HepG2 (cell line): Measurements from ENCODE around the gene KIZ. TPM values are rescaled to one million over a fixed set of nuclear protein-coding genes. Genes with fewer than 3 reads are reported as not detected.

ENCODE experiments used
- ATAD3A ChIP-seq: sonication (generic); formaldehyde crosslinking; IDR thresholded peaks from 2 replicates; pipeline ENCODE4 v1.4.0; 2020; ENCODE audit warnings: missing genetic modification reagents
- GABPA ChIP-seq, 2 experiments: IDR thresholded peaks; 2 replicates each; pipeline ENCODE4 v1.6.1; 2011 to 2016; ENCODE audit warnings: low read depth in 2 of 2, low read length in 1 of 2, missing biosample characterization in 1 of 2, missing genetic modification characterization in 1 of 2
- HDAC1 ChIP-seq: sonication (generic); formaldehyde crosslinking; IDR thresholded peaks from 2 replicates; pipeline ENCODE4 v1.5.1; 2020; ENCODE audit warnings: mild to moderate bottlenecking, missing genetic modification reagents
- HMG20A ChIP-seq: IDR thresholded peaks from 2 replicates; pipeline ENCODE4 v1.6.1; 2016; ENCODE audit warnings: borderline replicate concordance
- KDM3A ChIP-seq: IDR thresholded peaks from 2 replicates; pipeline ENCODE4 v1.6.1; 2018; ENCODE audit warnings: low read depth, missing compliant biosample characterization
- KLF13 ChIP-seq: sonication (generic); formaldehyde crosslinking; IDR thresholded peaks from 2 replicates; pipeline ENCODE4 v1.4.0; 2020; ENCODE audit warnings: mild to moderate bottlenecking, missing genetic modification reagents
- RCOR2 ChIP-seq: IDR thresholded peaks from 2 replicates; pipeline ENCODE4 v1.6.1; 2016; ENCODE audit warnings: missing biosample characterization, missing genetic modification reagents
- SNRNP70 ChIP-seq: fragments of 200-400 bp; formaldehyde crosslinking; IDR thresholded peaks from 2 replicates; pipeline ENCODE4 v1.6.1; 2017; ENCODE audit warnings: mild to moderate bottlenecking, low read depth, low read length, moderate library complexity
- YEATS2 ChIP-seq: sonication (generic); formaldehyde crosslinking; IDR thresholded peaks from 2 replicates; pipeline ENCODE4 v1.4.0; 2020; ENCODE audit warnings: missing genetic modification reagents, borderline replicate concordance
- YEATS4 ChIP-seq: sonication (generic); formaldehyde crosslinking; IDR thresholded peaks from 2 replicates; pipeline ENCODE4 v1.4.0; 2020; ENCODE audit warnings: missing genetic modification reagents, borderline replicate concordance
- ZBTB42 ChIP-seq: sonication (generic); formaldehyde crosslinking; IDR thresholded peaks from 2 replicates; pipeline ENCODE4 v1.5.0; 2020; ENCODE audit warnings: mild to moderate bottlenecking, missing genetic modification reagents
- ZC3H4 ChIP-seq: sonication (generic); formaldehyde crosslinking; IDR thresholded peaks from 2 replicates; pipeline ENCODE4 v1.4.0; 2020; ENCODE audit warnings: missing genetic modification reagents, borderline replicate concordance
- ZMAT3 ChIP-seq: sonication (generic); formaldehyde crosslinking; conservative IDR thresholded peaks from 2 replicates; pipeline ENCODE4 v1.7.0; 2021; ENCODE audit warnings: missing genetic modification reagents
- ZNF572 ChIP-seq: sonication (generic); formaldehyde crosslinking; IDR thresholded peaks from 2 replicates; pipeline ENCODE4 v1.5.1; 2020; ENCODE audit warnings: mild to moderate bottlenecking, missing genetic modification reagents
- ZNF674 ChIP-seq: sonication (generic); formaldehyde crosslinking; IDR thresholded peaks from 2 replicates; pipeline ENCODE4 v1.5.0; 2020; ENCODE audit warnings: low read depth, mild to moderate bottlenecking, missing genetic modification reagents
- ZNF776 ChIP-seq: sonication (generic); formaldehyde crosslinking; IDR thresholded peaks from 2 replicates; pipeline ENCODE4 v1.4.0; 2020; ENCODE audit warnings: mild to moderate bottlenecking, missing genetic modification reagents
- ZNF839 ChIP-seq: sonication (generic); formaldehyde crosslinking; IDR thresholded peaks from 2 replicates; pipeline ENCODE4 v1.4.0; 2020; ENCODE audit warnings: missing genetic modification reagents, mild to moderate bottlenecking, borderline replicate concordance
- ZNF878 ChIP-seq: sonication (generic); formaldehyde crosslinking; IDR thresholded peaks from 2 replicates; pipeline ENCODE4 v1.8.1; 2023; ENCODE audit warnings: mild to moderate bottlenecking, missing genetic modification reagents, moderate library complexity
- ZSCAN25 ChIP-seq: sonication (generic); formaldehyde crosslinking; IDR thresholded peaks from 2 replicates; pipeline ENCODE4 v1.8.0; 2022; ENCODE audit warnings: mild to moderate bottlenecking, missing genetic modification reagents
- polyA plus RNA-seq, 8 experiments: library from polyadenylated mRNA; depleted of rRNA in 3 of 8; stranded (reverse) in 7 of 8; unstranded in 1 of 8; fragments of >200 nt; fragmentation: Illumina TruSeq in 4 of 8; extraction: Trizol in 4 of 8; gene quantifications; 2 replicates each; pipeline versions ENCODE4 v1.2.1 to v1.2.3, GENCODE V29; 2011 to 2016; ENCODE audit warnings: low read depth in 4 of 8, missing spikeins in 1 of 8, mixed read lengths in 1 of 8; ENCODE audit not compliant: insufficient read depth in 1 of 8
- total RNA-seq, 5 experiments: library from RNA; depleted of rRNA; stranded (reverse); fragments of >200 nt; fragmentation: Illumina TruSeq; extraction: Trizol; gene quantifications; 2 replicates each; pipeline ENCODE4 v1.2.3, GENCODE V29; 2016; ENCODE audit warnings: low read depth in 1 of 5
- TF ChIP-seq, protein P1 (sequence below): sonication (generic); formaldehyde crosslinking; IDR thresholded peaks from 2 replicates; pipeline ENCODE4 v1.5.0; 2020; ENCODE audit warnings: mild to moderate bottlenecking, missing genetic modification reagents
- TF ChIP-seq, protein P2 (sequence below), 2 experiments: sonication (generic) in 1 of 2; formaldehyde crosslinking in 1 of 2; IDR thresholded peaks; 2 replicates each; pipeline versions ENCODE4 v1.4.0 to v1.6.1; 2018 to 2020; ENCODE audit warnings: missing genetic modification reagents in 2 of 2, borderline replicate concordance in 1 of 2, low read depth in 1 of 2, mild to moderate bottlenecking in 1 of 2, missing biosample characterization in 1 of 2
- TF ChIP-seq, protein P3 (sequence below): sonication (generic); formaldehyde crosslinking; conservative IDR thresholded peaks from 2 replicates; pipeline ENCODE4 v1.4.0; 2020; ENCODE audit warnings: missing genetic modification reagents
- TF ChIP-seq, protein P4 (sequence below): sonication (generic); formaldehyde crosslinking; IDR thresholded peaks from 2 replicates; pipeline ENCODE4 v1.8.1; 2022; ENCODE audit warnings: low read depth, mild to moderate bottlenecking, missing genetic modification reagents

The KIZ gene
- total and polyA plus RNA-seq, 2 of the 13 experiments (the other 11 are each of a cell fraction or from before 2014, with no cell fraction given), result 46.3 to 114 TPM

DNA sequence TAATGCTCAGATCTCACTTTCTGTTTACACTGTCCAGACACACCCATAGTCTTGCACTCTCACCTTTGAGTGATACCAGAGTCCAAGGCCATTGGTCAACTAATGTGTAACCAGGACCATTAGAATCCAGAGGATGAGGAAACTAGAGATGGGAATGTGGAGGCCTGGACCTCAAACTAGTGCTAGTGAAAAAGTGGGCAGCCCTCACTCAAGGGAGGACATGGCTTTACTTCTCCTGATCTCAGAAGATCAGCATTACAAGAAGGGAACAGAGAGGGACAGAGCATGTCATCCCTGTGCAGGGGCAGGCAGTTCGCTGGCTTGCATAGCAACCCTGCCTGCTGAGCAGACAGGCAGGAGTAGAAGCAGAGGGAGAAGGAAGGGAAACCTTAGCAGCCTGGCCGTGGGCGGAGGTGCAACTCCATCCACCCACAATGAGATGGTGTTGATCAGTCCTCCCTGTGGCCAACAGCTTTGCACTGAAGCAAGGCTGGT is 154.7 kb downstream of the KIZ start (continued):
- peak; percentile 76; the same call in 1 of the 2 replicates for TF ChIP-seq HMG20A (CRISPR knock-in tag)
- TF ChIP-seq, protein P1, sequence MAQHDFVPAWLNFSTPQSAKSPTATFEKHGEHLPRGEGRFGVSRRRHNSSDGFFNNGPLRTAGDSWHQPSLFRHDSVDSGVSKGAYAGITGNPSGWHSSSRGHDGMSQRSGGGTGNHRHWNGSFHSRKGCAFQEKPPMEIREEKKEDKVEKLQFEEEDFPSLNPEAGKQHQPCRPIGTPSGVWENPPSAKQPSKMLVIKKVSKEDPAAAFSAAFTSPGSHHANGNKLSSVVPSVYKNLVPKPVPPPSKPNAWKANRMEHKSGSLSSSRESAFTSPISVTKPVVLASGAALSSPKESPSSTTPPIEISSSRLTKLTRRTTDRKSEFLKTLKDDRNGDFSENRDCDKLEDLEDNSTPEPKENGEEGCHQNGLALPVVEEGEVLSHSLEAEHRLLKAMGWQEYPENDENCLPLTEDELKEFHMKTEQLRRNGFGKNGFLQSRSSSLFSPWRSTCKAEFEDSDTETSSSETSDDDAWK (CRISPR knock-in tag), result no peak
- TF ChIP-seq YEATS2 (CRISPR knock-in tag), result no peak; the same call in 1 of the 2 replicates
- TF ChIP-seq, protein P2, sequence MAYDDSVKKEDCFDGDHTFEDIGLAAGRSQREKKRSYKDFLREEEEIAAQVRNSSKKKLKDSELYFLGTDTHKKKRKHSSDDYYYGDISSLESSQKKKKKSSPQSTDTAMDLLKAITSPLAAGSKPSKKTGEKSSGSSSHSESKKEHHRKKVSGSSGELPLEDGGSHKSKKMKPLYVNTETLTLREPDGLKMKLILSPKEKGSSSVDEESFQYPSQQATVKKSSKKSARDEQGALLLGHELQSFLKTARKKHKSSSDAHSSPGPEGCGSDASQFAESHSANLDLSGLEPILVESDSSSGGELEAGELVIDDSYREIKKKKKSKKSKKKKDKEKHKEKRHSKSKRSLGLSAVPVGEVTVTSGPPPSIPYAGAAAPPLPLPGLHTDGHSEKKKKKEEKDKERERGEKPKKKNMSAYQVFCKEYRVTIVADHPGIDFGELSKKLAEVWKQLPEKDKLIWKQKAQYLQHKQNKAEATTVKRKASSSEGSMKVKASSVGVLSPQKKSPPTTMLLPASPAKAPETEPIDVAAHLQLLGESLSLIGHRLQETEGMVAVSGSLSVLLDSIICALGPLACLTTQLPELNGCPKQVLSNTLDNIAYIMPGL (CRISPR knock-in tag; IDR thresholded peaks at IDR 0.05; ENCODE audit: borderline replicate concordance in 1 of 2, low read depth in 1 of 2), result no peak
- TF ChIP-seq ZNF776, result no peak
- TF ChIP-seq GABPA (IDR thresholded peaks at IDR 0.05; ENCODE audit: low read depth, low read length), result no peak
- TF ChIP-seq GABPA (CRISPR knock-in tag; IDR thresholded peaks at IDR 0.05; ENCODE audit: low read depth), result no peak
- TF ChIP-seq ZBTB42 (CRISPR knock-in tag), result no peak
- TF ChIP-seq ZNF572 (CRISPR knock-in tag), result no peak
- TF ChIP-seq ZSCAN25 (CRISPR knock-in tag), result peak; percentile 15; the same call in 1 of the 2 replicates
- no peak for TF ChIP-seq ZNF839 (CRISPR knock-in tag)
- no peak for TF ChIP-seq YEATS4 (CRISPR knock-in tag)
- TF ChIP-seq ZNF878 (CRISPR knock-in tag), result no peak
- TF ChIP-seq KLF13 (CRISPR knock-in tag), result 0 out of 2 replicates have a peak, but pooled peaks have one; percentile 52
- TF ChIP-seq, protein P3, sequence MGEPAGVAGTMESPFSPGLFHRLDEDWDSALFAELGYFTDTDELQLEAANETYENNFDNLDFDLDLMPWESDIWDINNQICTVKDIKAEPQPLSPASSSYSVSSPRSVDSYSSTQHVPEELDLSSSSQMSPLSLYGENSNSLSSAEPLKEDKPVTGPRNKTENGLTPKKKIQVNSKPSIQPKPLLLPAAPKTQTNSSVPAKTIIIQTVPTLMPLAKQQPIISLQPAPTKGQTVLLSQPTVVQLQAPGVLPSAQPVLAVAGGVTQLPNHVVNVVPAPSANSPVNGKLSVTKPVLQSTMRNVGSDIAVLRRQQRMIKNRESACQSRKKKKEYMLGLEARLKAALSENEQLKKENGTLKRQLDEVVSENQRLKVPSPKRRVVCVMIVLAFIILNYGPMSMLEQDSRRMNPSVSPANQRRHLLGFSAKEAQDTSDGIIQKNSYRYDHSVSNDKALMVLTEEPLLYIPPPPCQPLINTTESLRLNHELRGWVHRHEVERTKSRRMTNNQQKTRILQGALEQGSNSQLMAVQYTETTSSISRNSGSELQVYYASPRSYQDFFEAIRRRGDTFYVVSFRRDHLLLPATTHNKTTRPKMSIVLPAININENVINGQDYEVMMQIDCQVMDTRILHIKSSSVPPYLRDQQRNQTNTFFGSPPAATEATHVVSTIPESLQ (CRISPR knock-in tag), result no peak
- TF ChIP-seq, protein P4, sequence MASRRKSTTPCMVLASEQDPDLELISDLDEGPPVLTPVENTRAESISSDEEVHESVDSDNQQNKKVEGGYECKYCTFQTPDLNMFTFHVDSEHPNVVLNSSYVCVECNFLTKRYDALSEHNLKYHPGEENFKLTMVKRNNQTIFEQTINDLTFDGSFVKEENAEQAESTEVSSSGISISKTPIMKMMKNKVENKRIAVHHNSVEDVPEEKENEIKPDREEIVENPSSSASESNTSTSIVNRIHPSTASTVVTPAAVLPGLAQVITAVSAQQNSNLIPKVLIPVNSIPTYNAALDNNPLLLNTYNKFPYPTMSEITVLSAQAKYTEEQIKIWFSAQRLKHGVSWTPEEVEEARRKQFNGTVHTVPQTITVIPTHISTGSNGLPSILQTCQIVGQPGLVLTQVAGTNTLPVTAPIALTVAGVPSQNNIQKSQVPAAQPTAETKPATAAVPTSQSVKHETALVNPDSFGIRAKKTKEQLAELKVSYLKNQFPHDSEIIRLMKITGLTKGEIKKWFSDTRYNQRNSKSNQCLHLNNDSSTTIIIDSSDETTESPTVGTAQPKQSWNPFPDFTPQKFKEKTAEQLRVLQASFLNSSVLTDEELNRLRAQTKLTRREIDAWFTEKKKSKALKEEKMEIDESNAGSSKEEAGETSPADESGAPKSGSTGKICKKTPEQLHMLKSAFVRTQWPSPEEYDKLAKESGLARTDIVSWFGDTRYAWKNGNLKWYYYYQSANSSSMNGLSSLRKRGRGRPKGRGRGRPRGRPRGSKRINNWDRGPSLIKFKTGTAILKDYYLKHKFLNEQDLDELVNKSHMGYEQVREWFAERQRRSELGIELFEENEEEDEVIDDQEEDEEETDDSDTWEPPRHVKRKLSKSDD (CRISPR knock-in tag), result no peak
- no peak for TF ChIP-seq ZNF674 (CRISPR knock-in tag)
- no peak for TF ChIP-seq ZC3H4 (CRISPR knock-in tag)
- no peak for TF ChIP-seq ATAD3A (CRISPR knock-in tag)
- peak; percentile 67 for TF ChIP-seq HDAC1
- TF ChIP-seq ZMAT3 (CRISPR knock-in tag), result no peak
- TF ChIP-seq KDM3A (CRISPR knock-in tag), result no peak; the same call in 1 of the 2 replicates
- TF ChIP-seq RCOR2 (CRISPR knock-in tag), result peak; percentile 87; the same call in 1 of the 2 replicates
- no peak for TF ChIP-seq SNRNP70
